ENCODE results near the gene GIMAP8.
"Not testable (repeated sequence)": the region's sequence is repeated elsewhere in the genome, so short reads cannot be mapped to it uniquely, and the experiment has no call there.

The GIMAP8 gene

GRCh38 chr7:150468241-150468640 is 17.8 kb downstream of the GIMAP8 start:
- no peak for DNase-seq

- DNase-seq, result no peak
Observed at GRCh38 chr7:150471886-150472285, 21.5 kb downstream of the GIMAP8 start.

GRCh38 chr7:150473902-150474301 is 23.5 kb downstream of the GIMAP8 start:
- no peak for DNase-seq

- no peak for DNase-seq
Observed at GRCh38 chr7:150476285-150476684, 25.9 kb downstream of the GIMAP8 start.

- no peak for DNase-seq
Observed at GRCh38 chr7:150476819-150477631, 26.6 kb downstream of the GIMAP8 start.

- DNase-seq, result no peak
Observed at GRCh38 chr7:150479023-150479716, 28.7 kb downstream of the GIMAP8 start.

- DNase-seq, result peak; percentile 31
Observed at GRCh38 chr7:150481186-150481920, 30.9 kb downstream of the GIMAP8 start.

- no peak for DNase-seq
Observed at GRCh38 chr7:150481922-150482321, 31.5 kb downstream of the GIMAP8 start.

- not testable (repeated sequence) for DNase-seq
Observed at GRCh38 chr7:150483514-150483913, 33.1 kb downstream of the GIMAP8 start.

- DNase-seq, result not testable (repeated sequence)
Observed at GRCh38 chr7:150484071-150484470, 33.6 kb downstream of the GIMAP8 start.

GRCh38 chr7:150487625-150488024 is 37.2 kb downstream of the GIMAP8 start:
- DNase-seq, result no peak

GRCh38 chr7:150489782-150490181 is 39.4 kb downstream of the GIMAP8 start:
- no peak for DNase-seq

GRCh38 chr7:150493442-150493841 is 43.0 kb downstream of the GIMAP8 start:
- DNase-seq, result not testable (repeated sequence)

- DNase-seq, result no peak
Observed at GRCh38 chr7:150502519-150502918, 52.1 kb downstream of the GIMAP8 start.

GRCh38 chr7:150503155-150503554 is 52.7 kb downstream of the GIMAP8 start:
- no peak for DNase-seq

- no peak for DNase-seq
Observed at GRCh38 chr7:150503581-150503980, 53.2 kb downstream of the GIMAP8 start.

GRCh38 chr7:150507947-150508602 is 57.6 kb downstream of the GIMAP8 start:
- no peak for DNase-seq

GRCh38 chr7:150511048-150511447 is 60.6 kb downstream of the GIMAP8 start:
- no peak for DNase-seq

- DNase-seq, result no peak
Observed at GRCh38 chr7:150513758-150514157, 63.3 kb downstream of the GIMAP8 start.

GRCh38 chr7:150514748-150515222 is 64.4 kb downstream of the GIMAP8 start, which contains the start of gene GIMAP7:
TSS of gene GIMAP7 (plus strand) at chr7:150514872. CDS start at chr7:150519975, 5,103 bp downstream.
- peak; percentile 34 for DNase-seq

GRCh38 chr7:150515248-150516147 is 65.1 kb downstream of the GIMAP8 start:
- no peak for DNase-seq

All from T-helper 9 cell (primary cell).